ENCODE results near the gene RELCH. TPM values are rescaled to one million over a fixed set of nuclear protein-coding genes. Genes with fewer than 3 reads are reported as not detected.

The RELCH gene
- total RNA-seq, 1 experiment from 2014 or later, result 21.6 TPM

DNA sequence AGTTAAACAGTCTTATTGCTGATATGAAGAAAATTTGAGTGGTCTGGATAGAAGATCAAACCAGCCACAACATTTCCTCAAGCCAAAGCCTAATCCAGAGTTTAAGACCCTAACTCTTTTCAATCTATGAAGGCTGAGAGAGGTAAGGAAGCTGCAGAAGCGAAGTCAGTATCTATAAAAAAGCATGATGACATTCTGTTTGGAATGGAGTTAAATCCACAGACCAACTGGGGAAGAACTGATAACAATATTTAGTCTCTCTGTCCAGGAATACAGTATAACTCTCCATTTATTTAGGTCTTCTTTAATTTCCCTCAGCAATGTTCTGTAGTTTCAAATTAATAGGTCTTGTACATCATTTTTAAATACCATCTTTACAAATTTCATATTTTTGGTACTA, 16.2 kb upstream of the RELCH start:
- no peaks in the 10 kb centered on the region for H3F3A ChIP-seq (ENCODE audit: low read length, unreplicated experiment)
- no peaks in the 10 kb centered on the region for H3K9me3 ChIP-seq (ENCODE audit: low read length)
- H4K20me1 ChIP-seq (ENCODE audit: low read length), result no peaks in the 10 kb centered on the region
- 0 out of 2 replicates have a peak, but pooled peaks cover 4% of the 10 kb centered on the region for H3K79me2 ChIP-seq (ENCODE audit: low read length)
- H3K4me1 ChIP-seq (ENCODE audit: insufficient read depth, low read length), result no peaks in the 10 kb centered on the region
- intact Hi-C loops (cut with micrococcal nuclease), result no loop called here
- ChIA-PET POLR2A (ENCODE audit: unreplicated experiment) (no interaction called here), CTCF (no interaction called here)
- H3K9me2 ChIP-seq (replicated peaks; ENCODE audit: low read length), result no peaks in the 10 kb centered on the region
- ATAC-seq (no peak), DNase-seq (no peak)
- no peaks in the 10 kb centered on the region for H3K27me3 ChIP-seq (ENCODE audit: low read length)
- H3K4me3 ChIP-seq (ENCODE audit: low read length), result no peak overlapping the region
- H3K36me3 ChIP-seq (ENCODE audit: low read depth, low read length), result no peaks in the 10 kb centered on the region
- no TSS peak for BruUV-seq (replicated peaks)
- H3K27ac ChIP-seq (ENCODE audit: low read length), result no peak overlapping the region
- TF ChIP-seq EZH2 (IDR thresholded peaks at IDR 0.05; ENCODE audit: low read length, unreplicated experiment) (no peak), EZH2phosphoT487 (IDR thresholded peaks at IDR 0.05; ENCODE audit: borderline replicate concordance, low read length) (no peak)
- TF ChIP-seq, protein P1, sequence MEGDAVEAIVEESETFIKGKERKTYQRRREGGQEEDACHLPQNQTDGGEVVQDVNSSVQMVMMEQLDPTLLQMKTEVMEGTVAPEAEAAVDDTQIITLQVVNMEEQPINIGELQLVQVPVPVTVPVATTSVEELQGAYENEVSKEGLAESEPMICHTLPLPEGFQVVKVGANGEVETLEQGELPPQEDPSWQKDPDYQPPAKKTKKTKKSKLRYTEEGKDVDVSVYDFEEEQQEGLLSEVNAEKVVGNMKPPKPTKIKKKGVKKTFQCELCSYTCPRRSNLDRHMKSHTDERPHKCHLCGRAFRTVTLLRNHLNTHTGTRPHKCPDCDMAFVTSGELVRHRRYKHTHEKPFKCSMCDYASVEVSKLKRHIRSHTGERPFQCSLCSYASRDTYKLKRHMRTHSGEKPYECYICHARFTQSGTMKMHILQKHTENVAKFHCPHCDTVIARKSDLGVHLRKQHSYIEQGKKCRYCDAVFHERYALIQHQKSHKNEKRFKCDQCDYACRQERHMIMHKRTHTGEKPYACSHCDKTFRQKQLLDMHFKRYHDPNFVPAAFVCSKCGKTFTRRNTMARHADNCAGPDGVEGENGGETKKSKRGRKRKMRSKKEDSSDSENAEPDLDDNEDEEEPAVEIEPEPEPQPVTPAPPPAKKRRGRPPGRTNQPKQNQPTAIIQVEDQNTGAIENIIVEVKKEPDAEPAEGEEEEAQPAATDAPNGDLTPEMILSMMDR (conservative IDR thresholded peaks at IDR 0.05; ENCODE audit: low read depth, low read length), result no peak
- H2AFZ ChIP-seq (ENCODE audit: low read length), result no peak overlapping the region
- no peak overlapping the region for H3K4me2 ChIP-seq (ENCODE audit: low read length)
- no peak overlapping the region for H3K9ac ChIP-seq (ENCODE audit: low read length)

DNA sequence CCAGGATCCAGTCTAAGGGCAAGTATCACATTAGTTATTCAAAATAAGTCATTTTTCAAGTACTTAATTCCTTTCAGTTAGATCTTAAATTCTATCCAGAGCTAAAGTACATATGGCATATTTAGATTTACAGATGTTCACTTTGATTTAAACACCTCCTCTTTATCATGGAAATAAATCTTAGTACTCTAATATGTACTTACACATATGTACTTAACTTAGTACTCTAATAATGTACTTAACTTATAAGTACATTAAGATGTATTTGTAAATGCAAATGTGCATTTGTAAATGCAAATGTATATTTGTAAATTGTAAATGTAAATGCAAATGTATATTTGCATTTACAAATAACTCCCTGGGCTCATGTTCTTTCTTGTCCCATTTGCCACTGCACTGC, 14.8 kb upstream of the RELCH start:
- DNase-seq, result no peak
- Histone ChIP-seq H3K36me3 (ENCODE audit: low read depth, low read length) (no peaks in the 10 kb centered on the region), H3K27me3 (ENCODE audit: low read length) (no peaks in the 10 kb centered on the region), H2AFZ (ENCODE audit: low read length) (no peak overlapping the region), H3K4me3 (ENCODE audit: low read length) (no peak overlapping the region), H3F3A (ENCODE audit: low read length, unreplicated experiment) (no peaks in the 10 kb centered on the region), H3K9me3 (ENCODE audit: low read length) (no peaks in the 10 kb centered on the region), H3K27ac (ENCODE audit: low read length) (no peak overlapping the region), H4K20me1 (ENCODE audit: low read length) (no peaks in the 10 kb centered on the region), H3K9ac (ENCODE audit: low read length) (no peak overlapping the region), H3K4me1 (ENCODE audit: insufficient read depth, low read length) (peaks cover 10% of the 10 kb centered on the region; the same call in 1 of the 2 replicates), H3K9me2 (replicated peaks; ENCODE audit: low read length) (no peaks in the 10 kb centered on the region), H3K79me2 (ENCODE audit: low read length) (0 out of 2 replicates have a peak, but pooled peaks cover 4% of the 10 kb centered on the region), H3K4me2 (ENCODE audit: low read length) (no peak overlapping the region)
- TF ChIP-seq EZH2 (IDR thresholded peaks at IDR 0.05; ENCODE audit: low read length, unreplicated experiment), result no peak
- no peak for TF ChIP-seq EZH2phosphoT487 (IDR thresholded peaks at IDR 0.05; ENCODE audit: borderline replicate concordance, low read length)
- TF ChIP-seq, protein P1 (conservative IDR thresholded peaks at IDR 0.05; ENCODE audit: low read depth, low read length), result no peak
- ChIA-PET CTCF (no interaction called here), POLR2A (ENCODE audit: unreplicated experiment) (no interaction called here)
- ATAC-seq, result no peak
- intact Hi-C loops (cut with micrococcal nuclease), result no loop called here
- BruUV-seq (replicated peaks), result no TSS peak

DNA sequence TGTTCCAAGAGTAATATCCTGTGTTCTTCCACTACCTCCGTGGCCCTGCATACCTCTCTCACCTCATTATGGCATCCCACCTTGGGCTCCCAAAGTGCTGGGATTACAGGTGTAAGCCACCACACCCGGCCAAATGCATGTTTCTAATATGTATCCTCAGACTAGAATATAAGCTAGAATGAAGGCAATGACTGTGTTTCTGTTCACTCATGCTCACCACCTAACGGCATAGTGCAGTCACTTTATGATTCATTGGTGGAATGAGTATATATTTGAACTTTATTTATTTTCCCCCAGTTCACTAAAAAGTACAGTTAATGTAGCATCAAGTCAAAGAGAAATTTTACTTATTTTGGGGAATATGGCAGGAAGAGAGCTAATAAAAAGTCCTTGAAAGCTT, 11.5 kb upstream of the RELCH start:
- POLR2A ChIA-PET (ENCODE audit: unreplicated experiment), result interaction anchor here (0.7 kb wide), 1 partner anchor 11 kb away, joined by 3 read pairs; the partner anchor contains the start of genes PIGN and RELCH
- CTCF ChIA-PET, result no interaction called here
- Histone ChIP-seq H3K9me3 (ENCODE audit: low read length) (no peaks in the 10 kb centered on the region), H3K36me3 (ENCODE audit: low read depth, low read length) (no peaks in the 10 kb centered on the region), H3F3A (ENCODE audit: low read length, unreplicated experiment) (no peaks in the 10 kb centered on the region), H3K27ac (ENCODE audit: low read length) (no peak overlapping the region), H3K9me2 (replicated peaks; ENCODE audit: low read length) (no peaks in the 10 kb centered on the region), H3K79me2 (ENCODE audit: low read length) (0 out of 2 replicates have a peak, but pooled peaks cover 4% of the 10 kb centered on the region), H3K4me3 (ENCODE audit: low read length) (no peak overlapping the region), H3K27me3 (ENCODE audit: low read length) (no peaks in the 10 kb centered on the region), H4K20me1 (ENCODE audit: low read length) (no peaks in the 10 kb centered on the region), H3K9ac (ENCODE audit: low read length) (no peak overlapping the region), H3K4me2 (ENCODE audit: low read length) (no peak overlapping the region), H2AFZ (ENCODE audit: low read length) (no peak overlapping the region), H3K4me1 (ENCODE audit: insufficient read depth, low read length) (peaks cover 10% of the 10 kb centered on the region; the same call in 1 of the 2 replicates)
- DNase-seq (no peak), ATAC-seq (no peak)
- TF ChIP-seq EZH2 (IDR thresholded peaks at IDR 0.05; ENCODE audit: low read length, unreplicated experiment) (no peak), EZH2phosphoT487 (IDR thresholded peaks at IDR 0.05; ENCODE audit: borderline replicate concordance, low read length) (no peak)
- TF ChIP-seq, protein P1 (conservative IDR thresholded peaks at IDR 0.05; ENCODE audit: low read depth, low read length), result no peak
- intact Hi-C loops (cut with micrococcal nuclease), result no loop called here
- BruUV-seq (replicated peaks), result no TSS peak

All from PC-3 (cell line).